ENCODE data around the gene FEM1B.
"Not testable (repeated sequence)": the region's sequence is repeated elsewhere in the genome, so short reads cannot be mapped to it uniquely, and the experiment has no call there.

FEM1B gene
- 62.4 to 114 (median 76.0) reads per million in 4 donors for total RNA-seq

DNA sequence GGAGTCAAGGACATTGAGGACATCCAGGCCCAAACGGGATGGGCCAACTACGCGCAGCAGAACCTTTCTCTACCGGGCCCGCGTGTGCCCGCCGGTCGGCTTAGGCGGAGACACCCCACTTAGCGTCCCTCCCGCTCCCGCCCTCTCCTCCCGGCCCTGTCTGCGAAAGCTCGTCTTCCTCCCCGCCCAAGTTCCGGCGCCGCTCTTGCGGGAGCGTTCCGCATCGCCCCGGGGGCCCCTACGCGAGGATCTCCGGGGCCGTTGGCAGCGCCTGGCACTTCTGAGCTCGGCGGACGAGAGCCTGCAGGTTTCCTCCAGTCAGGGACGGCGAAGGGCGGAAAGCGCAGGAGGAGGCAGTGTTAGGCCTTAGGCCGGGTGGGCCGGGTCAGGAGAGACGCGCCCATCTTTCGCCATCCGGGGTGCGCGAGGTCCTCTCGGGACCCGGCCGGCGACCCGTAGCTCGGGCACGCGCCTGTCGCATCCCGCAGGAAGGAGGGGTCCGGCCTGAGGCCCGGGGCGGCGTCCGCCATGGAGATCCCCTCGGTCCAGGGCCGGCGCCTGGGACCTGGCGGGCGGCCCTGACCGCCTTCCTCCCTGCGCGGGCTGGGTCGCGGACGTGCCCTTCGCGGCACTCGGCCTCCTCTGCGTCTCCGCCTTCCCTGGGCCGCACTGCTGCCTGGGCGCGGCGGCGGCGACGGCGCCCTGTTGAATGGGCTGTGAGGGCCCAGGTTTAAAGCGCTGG is at the start of gene FEM1B:
Gene FEM1B, plus strand, starts transcription at position 143 of the 742 bp plus-strand sequence. CDS start 673 bp downstream, outside the sequence.
- peak; percentile 78 to 93 (median 85) for DNase-seq

DNA sequence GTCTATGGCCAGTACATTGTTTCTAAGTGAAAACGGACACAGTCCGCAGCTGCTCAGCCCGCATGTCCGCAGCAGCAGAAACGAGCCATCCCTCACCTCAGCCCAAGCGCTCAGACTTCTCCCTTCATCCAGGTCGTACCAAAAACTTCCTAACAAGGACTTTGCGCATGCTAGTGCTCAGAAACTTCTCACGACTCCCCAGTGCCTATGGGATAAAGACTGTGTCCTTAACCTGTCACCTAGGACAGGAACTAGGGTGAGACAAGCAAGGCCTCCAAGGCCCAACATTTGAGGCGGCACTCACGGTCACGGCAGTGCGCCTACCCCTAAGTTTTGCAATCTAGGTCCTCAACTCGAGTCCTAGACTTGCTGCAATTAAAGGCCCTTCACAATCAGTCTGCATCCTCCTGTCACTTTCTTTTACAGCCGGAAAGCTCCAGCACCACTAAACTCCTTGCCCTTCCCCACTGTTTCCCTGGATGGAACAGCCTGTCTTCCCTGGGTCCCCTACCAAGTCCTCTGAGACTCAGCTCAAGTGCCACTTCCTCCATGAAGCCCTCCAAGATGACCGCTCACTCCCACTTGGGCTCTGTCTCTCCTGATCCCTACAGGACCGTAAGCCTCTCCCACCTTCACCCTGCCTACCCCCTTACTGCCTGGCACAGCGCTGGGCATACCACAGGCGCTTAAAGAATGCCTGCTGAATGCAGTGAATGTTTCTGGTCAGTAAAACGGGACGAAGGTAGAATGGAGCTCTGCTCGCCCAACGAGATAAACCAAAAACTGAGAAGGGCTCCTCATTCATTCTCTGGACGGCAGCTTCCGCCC is 49.2 kb upstream of the FEM1B start:
- DNase-seq, result no peak

DNA sequence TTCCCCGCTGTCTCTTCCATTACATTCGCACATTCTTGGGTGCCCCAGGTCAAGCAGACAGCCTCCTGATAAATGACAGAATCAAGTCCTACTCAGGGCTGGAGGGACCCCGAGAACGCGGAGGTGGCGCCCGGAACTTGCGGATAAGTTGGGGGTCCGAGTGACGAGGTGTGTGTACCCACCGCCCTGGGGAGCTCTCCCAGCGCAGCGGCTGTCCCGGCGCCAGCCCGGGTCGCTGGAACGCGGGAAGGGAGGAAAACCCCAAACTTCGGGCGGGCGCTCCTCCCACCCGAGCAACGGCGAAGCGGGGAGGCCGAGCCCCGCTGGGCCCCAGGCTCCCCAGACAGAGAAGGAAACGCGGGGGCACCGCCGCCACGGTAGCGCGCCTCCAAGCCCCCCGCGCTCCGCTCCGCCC is 48.6 kb upstream of the FEM1B start:
- DNase-seq, result peak in 1 of 5 donors; percentile 21

DNA sequence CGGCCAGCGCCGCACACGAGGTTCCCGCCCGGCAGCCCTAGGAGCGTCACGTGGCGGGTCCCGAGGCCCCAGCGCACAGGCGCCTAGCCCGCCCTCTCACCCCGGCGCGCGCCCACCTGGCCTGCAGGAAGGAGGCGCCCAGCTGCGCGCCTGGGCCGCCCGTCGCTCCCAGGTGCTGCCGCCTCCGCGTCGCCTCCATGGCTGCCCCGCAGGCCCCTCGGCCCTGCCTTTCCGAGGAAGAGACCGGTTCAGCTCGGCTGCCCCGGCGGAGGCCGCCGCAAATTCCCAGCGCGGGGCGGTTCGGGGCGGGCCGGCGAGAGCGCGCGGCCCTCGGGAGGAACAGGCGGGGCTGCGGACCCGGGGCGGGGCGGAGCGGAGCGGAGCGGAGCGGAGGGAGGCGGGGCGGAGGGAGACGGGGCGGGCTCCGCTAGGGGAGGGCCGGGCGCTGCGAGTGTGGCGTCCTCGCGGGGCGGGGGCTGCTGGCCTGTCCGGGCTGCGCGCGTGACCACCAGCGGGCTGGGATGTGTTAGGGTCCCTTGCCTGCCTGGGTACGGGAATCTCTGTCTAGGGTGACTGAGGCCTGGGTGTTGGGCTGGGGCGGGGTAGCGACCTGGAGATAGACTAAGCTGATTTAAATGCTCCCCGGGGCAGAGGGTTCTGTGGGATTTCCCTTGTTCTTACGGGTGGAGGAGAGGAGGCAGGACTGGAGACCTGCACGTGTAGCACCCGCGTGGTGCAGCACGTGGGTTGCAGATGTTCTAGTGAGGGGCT is 48.0 kb upstream of the FEM1B start, which contains the start of gene CLN6:
Gene CLN6, minus strand, starts transcription at position 343 of the 771 bp plus-strand sequence. Its CDS starts 144 bp downstream, at position 199.
- peak; percentile 62 to 79 (median 72) for DNase-seq

DNA sequence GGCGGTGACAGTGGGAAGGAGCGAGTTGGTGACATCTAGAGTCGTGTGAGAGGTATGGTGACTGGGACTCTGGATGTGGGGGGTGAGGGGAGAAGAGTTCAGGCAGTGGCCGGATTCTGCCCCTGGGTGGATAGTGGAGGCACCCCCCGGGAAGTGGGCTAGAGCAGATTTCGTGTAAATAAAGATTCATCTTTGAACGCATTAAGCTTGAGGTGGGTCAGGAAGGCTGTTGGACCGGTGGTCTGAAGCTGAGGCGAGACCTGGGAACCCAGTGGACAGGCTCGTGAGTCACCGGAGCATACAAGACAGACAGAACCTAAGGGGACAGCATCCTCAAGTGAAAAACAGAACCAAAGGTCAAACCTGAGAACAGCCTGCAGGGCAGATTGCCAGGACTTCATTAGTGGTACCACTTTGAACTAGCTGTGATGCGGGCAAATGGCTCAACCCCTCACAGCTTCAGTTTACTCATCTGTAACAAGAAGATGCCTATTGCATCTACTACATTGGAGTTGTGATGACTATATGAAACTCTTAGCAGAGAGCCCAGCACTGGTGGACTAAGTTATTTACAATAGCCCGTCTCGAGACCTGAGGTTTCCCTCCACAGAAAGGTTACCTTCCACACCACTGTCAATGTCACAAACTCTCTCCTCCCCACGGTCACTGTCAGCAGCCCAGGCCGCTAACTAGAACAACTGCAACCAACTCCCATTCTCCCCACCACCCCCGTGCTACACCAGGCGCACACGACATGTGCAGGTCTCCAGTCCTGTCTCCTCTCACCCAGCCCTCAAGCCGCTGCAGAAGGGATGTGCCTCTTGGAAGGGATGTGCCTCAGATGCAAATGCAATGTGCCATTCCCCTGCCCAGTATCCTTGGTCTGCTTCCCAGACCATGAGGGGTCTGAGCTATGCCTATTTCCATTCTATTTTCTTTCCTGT is 47.1 kb upstream of the FEM1B start:
- no peak for DNase-seq

DNA sequence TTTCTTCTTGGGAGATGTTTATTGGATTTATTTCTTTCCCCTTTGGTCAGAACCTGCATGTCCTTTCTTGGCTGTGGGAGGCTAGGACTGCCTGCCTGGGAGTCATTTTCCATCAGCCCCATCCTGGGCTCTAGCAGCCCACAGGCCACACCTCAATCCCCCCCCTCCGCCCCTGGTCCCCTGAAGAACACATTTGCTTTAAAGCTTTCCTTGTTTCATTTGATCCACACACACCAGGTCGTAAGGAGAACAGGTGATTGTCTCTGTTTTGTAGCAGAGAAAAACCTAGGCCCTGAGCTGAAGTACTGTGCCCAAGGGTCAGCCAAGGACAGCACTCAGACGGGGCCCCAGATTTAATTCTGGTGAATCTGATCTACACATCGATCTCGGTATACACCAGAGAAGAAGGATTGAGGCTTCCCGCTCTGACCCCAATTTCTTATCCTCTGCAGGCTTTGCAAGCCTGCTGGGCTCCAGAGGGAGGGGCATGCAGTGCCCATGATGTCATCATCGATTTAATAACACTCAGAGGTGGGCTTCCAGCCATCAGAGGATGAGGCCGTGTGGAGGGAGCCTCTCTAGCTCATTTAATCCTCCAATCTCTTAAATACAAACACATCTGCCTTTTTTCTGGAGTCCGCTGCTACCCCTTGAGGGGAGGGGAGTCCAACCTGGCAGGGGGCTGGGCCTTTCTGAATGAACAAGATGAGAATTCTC is 46.3 kb upstream of the FEM1B start:
- no peak for DNase-seq

DNA sequence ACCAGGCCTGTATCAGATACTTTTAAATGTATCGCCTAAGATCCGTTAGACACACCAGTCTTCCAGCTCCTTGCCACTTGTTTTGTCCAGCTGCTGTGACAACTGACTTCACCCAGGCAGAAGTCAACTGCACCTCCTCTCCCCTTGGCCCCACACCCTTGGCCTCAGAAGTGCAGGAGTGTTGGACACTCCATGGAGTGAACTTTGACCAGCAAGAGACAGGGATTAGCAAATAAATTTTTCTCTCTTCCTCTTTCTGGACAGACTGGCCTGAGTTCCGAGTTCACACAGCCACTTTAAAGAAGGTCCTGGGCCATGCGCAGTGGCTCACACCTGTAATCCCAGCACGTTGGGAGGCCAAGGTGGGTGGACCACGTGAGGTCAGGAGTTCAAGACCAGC is 45.1 kb upstream of the FEM1B start:
- no peak for DNase-seq

DNA sequence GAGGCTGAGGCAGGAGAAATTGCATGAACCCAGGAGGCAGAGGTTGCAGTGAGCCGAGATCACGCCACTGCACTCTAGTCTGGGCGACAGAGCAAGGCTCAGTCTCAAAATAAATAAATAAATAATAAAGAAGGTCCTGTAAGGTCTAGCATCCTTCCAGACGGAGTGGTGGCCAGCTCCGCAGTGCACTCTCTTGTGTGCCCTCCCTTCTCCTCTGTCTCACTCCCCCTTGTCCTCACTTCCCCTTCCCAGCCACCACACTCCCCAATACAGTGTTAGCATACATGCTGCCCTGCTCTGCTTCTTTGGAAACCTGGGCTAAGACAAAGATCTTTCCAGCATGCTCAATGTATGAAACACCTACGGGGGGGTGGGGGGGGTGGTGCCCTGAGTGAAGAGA is 44.6 kb upstream of the FEM1B start:
- no peak for DNase-seq

DNA sequence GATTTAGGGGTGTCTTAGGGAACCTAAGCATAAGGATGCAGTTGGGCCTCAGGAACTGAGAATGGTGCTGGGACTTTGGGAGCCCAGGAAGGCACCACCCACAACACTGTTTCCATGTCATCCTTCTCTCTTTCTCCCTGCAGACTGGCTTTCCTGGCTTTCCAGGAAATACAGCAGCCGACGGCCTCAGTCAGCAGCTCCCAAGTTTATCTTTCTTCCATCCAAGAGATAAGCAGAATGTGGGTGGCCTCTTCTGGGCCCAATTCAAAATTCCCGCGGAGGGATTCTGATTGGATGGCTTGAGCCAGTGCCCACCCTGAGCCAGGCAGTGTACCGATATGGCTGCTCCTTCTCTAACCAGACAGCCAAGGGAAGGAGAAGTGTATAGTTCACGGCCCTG is 43.5 kb upstream of the FEM1B start:
- DNase-seq, result no peak

DNA sequence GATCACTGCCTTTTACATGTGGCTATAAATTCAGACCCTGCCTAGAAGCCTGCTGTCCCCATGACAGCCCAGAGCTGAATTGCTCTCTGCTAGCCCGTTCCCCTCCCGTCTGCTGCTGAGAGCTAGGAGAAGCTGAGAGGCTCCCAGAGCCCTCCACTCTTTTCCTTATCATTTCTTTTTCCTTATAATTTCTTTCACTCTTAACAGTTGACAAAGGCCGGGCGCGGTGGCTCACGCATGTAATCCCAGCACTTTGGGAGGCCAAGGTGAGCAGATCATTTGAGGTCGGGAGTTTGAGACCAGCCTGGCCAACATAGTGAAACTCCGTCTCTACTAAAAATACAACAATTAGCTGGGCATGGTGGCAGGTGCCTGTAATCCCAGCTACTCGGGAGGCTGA is 43.0 kb upstream of the FEM1B start:
- DNase-seq, result not testable (repeated sequence)

DNA sequence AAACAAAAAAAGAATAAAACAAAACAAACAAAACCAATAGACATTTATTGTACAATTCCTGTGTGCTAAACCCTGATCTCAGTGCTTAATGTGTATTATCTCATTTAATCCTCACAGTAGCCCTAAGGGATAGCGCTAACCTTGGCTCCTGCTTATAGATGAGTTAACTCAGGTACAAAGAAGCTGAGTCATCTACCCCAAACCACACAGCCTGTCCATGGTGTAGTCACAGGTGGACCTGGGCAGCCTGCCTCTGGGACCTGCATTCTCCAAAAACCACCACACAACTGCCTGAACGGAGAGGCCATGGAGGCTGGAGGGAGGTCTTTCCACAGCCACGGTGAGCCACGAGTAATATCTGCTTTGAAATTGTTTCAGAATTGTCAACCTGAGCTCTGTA is 42.5 kb upstream of the FEM1B start:
- no peak for DNase-seq

DNA sequence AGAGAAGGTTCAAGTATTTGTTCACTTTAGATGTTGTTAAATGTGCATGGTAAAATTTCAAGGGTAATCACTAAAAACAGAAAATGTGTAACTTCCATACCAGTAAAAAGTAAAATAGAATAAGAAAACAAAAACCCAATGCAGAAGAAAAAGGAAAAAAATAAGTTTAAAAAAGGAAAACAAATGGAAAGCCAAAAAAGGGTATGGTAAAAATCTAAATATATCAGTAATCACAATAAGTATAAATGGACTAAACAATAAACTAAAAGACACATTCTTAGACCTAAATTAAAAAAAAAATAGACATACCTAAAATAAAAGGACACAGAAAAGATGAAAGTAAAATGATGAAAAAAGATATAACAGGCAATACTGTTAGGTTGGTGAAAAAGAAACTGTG is 38.5 kb upstream of the FEM1B start:
- no peak for DNase-seq

DNA sequence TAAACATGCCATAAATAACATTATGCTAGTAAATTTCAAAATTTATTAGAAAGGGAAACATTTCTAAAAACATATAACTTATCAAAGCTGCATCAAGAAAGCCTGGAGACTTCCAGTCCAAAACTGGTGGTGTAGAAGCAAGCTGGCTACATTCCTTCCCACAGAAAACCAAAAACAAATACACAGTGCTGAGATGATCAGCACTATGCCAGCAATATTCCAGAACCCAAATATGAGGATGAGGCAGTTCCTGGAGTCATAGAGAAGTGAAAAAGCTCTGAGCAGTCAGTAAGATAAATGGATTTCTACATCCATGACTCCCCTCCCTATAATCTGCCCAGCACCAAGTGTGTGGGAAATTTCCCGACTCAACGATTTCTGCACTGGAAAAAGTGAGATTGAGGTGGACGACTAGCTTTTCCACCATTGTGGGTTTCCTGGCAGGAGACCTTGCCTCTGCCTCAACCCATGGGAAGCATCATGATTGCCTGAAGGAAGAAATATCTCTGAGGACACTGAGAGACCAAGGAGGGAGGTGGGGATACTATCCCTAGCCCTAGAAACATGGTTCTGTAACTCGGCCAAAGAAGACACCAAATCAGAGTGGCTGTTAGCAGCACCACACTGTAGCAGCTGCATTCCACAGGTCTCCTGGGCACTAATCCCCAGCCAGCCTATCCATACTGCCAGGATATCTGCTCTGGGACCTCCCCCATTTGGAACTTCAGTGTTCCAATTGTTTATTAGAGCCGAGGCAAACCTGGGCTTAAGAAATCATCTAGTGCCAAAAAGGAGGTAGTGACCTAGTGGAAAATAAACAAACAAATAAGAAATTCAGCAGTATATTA is 36.2 kb upstream of the FEM1B start:
- DNase-seq, result no peak

DNA sequence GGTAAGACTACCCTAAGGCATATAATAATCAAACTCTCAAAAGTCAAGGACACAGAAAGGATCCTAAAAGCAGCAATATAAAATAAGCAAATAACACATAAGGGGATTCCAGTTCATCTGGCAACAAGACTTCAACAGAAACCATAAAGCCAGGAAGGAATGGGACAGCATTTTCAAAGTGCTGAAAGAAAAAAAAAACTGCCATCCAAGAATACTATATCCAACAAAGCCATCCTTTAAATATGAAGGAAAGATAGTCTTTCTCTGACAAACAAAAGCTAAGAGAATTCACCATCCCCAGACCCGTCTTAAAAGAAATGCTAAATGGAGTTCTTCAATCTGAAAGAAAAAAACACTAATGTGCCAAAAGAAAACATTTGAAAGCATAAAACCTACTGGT is 33.3 kb upstream of the FEM1B start:
- DNase-seq, result no peak

DNA sequence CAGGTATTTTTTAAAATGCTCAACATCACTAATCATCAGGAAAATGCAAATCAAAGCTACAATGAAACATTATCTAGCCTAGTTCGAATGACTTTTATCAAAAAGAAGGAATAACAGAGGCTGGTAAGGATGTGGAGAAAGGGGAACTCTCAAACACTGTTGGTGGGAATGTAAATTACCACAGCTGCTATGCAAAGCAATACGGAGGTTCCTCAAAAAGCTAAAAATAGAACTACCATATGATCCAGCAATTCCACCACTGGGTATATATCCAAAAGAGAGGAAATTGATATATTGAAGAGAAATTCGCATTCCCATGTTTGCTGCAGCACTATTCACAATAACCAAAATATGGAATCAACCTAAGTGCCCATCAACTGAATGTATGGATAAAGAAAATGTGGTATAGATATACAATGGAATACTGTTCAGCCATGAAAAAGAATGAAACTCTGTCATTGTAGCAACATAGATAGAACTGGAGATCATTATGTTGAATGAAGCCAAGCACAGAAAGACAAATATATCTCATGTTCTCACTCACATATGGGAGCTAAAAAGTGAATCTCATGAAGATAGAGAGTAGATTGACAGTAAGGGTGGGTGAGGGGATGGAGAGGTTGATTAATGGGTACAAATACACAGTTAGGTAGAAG is 28.4 kb upstream of the FEM1B start:
- no peak for DNase-seq

DNA sequence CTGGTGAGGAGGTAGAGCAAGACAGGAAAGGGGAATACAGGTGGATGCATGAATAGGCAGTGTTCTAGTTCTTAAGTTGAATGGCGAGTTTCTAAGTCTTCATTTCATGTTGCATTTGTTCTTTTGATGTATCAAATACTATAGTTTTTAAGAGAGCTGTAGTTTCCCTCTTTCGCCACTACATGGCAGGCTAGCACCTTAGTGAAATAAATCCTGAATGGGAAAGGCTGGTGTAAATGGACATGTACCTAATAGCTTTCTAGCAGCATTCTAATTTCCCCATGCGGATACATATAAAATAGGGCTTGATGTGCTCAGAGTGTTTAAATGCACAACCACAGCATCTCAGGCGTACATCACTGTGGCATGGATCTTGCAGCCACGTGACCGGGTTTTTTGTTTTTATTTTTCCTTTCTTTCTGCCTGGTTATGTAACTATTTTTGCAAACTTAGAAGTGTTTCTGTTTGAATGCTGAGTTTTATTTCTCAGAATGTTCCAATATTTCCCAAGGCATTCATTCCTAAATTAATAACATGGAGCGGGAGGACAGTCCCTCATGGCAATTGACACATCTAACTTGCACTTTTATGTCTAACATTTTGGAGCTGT is 24.5 kb upstream of the FEM1B start:
- peak in 3 of 5 donors; percentile 18 to 50 (median 30) for DNase-seq

DNA sequence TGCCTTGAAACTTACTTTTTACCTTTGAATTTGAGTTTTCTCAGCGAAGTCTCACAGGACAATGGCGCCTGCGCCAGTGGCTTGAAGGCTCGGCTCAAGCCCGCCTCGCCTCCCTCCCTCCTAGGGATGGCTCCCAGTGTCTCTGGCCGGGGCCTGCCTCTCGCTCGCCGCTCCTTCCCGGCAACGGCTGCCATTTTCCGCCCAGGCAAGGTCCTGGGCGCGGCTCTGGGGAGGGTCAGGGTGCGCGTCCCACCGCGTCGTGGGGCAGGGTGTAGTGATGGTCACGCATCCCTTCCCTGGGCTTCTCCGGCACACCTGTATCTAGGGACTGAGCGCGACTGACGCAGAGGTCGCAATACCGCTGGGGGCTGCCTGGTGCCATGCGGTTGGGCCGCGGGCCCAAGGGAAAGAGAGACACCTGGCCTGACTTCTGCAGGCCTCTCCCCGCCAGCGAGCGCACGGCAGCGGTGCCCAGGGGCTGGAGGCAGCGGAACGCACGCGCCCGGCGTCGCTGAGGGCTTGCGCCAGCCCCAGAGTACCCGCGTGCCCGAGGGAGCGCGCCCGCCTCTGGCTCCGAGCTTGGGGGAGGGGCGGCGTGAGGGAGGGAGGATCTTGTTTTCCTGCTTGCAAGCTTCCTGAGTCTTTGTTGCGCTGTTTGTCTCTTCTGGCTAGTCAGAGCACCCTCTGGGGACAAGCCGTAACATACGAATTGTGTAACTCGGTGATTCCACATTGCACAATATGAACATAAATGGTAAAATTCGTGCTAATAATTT is 20.7 kb upstream of the FEM1B start:
- peak in 4 of 5 donors; percentile 21 to 60 (median 39) for DNase-seq

DNA sequence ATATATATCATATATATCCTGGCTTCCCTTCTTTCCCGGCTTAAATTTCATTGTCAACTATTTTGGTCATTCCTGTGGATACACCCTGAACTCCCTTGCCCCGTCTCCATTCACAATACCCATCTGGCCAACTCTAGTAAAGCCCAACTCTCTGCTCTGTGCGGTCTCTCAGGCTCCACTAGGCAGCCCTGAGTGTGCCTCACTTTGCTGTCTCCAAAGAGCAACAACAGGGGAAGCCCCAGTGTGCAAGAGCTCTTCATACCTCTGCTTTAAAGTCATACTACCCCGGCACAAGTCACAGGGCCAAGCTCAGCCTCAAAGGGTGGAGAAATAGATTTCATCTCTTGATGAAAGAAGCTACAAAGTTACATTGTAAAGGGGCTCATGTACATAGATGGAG is 18.9 kb upstream of the FEM1B start:
- no peak for DNase-seq
